ENCODE measurements around the gene RIN3.

DNA sequence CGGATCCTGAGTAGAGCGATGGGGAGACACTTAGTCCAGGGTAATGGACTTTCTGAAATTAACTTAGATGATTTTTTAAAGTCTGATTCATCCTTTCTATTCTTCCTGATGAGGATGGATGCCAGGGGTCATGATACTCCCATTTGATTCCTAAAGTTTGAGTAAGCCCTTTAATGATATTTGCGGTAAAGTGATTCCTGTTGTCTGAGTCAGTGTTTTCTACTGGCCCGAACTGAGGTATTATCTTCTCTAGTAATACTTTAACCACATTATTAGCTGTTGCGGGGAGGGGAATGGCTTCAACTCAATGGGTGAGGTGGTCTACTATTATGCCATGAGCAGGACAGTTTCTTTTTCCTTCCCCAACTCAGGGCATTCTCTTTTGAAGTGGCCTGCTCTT lies 111.6 kb downstream of the RIN3 start:
- no peak for TF ChIP-seq CTCF (IDR thresholded peaks at IDR 0.05)
- no peak for TF ChIP-seq EP300 (IDR thresholded peaks at IDR 0.05)

All from gastroesophageal sphincter (tissue), 3 donors.